GM12874 (cell line): ENCODE results near the gene CCNYL1.

Source experiments
- TF ChIP-seq, protein P1 (sequence below): IDR thresholded peaks from 2 replicates; pipeline ENCODE4 v1.5.1; 2011; ENCODE audit warnings: low read depth, mild to moderate bottlenecking, control low read depth, low read length, moderate library complexity; ENCODE audit not compliant: insufficient read depth

CCNYL1 gene

DNA sequence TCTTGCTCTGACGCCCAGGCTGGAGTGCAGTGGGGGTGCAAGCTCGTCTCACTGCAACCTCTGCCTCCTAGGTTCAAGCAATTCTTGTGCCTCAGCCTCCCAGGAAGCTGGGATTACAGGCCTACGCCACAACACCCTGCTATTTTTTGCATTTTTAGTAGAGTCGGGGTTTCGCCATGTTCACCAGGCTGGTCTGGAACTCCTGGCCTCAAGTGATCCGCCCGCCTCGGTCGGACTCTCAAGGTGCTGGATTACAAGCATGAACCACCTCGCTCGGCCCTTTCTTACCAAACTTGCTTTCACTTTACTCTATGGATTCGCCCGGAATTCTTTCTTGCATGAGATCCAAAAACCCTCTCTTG lies 61.4 kb downstream of the CCNYL1 start:
- TF ChIP-seq, protein P1, sequence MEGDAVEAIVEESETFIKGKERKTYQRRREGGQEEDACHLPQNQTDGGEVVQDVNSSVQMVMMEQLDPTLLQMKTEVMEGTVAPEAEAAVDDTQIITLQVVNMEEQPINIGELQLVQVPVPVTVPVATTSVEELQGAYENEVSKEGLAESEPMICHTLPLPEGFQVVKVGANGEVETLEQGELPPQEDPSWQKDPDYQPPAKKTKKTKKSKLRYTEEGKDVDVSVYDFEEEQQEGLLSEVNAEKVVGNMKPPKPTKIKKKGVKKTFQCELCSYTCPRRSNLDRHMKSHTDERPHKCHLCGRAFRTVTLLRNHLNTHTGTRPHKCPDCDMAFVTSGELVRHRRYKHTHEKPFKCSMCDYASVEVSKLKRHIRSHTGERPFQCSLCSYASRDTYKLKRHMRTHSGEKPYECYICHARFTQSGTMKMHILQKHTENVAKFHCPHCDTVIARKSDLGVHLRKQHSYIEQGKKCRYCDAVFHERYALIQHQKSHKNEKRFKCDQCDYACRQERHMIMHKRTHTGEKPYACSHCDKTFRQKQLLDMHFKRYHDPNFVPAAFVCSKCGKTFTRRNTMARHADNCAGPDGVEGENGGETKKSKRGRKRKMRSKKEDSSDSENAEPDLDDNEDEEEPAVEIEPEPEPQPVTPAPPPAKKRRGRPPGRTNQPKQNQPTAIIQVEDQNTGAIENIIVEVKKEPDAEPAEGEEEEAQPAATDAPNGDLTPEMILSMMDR: no peak

DNA sequence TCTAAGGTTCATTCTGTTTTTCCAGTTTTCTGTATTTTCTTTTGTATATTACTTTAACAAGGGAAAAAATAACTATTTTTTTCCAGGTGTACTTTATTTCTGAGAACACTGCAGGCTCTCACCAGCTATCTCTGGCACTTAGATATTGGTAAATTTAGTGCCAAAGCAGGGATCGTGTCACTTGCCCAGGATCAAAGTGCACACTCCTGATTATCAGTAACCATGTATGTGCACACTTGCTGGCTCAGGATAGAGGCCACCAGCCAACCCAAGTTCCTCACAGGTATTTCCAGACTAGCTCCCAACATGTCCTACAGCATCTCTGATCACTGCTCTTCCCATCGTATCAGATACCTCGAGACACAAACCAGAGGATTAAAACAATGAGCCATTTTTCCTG lies 64.0 kb downstream of the CCNYL1 start:
- TF ChIP-seq, protein P1: no peak

DNA sequence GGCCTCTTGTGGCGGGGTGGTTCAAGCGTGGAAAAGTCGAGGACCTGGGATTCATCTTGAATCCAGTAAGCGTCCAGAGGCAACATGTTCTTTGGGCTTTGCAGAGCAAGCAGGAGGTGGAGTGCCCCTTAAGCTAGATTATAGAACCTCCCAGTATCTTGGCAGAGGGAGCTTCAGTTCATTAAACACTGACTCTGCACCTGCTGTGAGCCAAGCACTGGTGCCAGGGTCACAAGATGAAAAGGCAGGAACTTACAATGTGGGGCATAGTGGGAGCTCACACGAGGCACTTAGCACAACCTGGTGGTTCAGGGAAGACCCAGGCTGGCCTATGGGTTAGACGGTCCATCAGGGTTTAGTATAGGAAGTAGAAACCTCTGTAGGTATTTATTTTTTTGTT lies 65.7 kb downstream of the CCNYL1 start:
- TF ChIP-seq, protein P1: no peak

DNA sequence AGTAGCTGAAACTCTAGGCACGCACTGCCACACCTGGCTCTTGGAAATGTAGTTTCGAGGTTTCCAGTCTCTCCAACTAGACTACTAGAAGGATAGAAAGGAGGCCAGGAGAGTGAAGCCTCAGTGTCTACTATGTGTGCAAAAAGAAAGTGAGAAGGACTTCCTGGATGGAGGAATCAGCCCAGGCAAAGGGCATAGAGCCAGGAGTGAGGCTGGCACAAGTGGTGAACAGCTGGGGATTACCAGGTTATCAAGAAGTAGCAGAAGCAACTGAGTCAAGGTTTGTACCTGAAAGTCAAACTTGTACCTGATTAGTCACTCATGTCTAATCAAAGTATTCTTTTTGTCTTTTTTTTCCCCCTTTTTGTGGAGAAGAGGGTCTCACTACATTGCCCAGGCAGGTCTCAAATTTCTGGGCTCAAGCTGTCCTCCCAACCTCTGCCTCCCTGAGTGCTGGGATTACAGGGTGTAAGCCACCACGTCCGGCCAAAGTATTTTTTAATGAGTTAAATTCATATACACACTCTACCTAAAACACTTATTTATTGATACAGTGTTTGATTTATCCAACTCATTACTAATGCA lies 67.0 kb downstream of the CCNYL1 start:
- TF ChIP-seq, protein P1: no peak

DNA sequence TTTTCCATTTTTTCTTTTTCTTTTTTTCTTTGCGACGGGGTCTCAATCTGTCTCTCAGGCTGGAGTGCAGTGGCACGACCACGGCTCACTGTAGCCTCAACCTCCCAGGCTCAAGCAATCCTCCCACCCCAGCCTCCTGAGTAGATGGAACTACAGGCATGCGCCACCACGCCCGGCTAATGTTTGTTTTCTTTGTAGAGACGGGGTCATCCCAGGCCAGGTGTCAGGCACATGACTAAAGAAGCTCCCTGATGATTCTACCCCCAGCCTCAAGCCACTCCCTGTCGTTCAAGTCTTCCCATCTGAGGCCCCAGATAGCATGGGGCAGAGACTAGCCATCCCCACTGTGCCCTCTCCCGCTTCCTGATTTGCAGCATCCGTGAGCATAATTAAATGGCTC lies 68.1 kb downstream of the CCNYL1 start:
- TF ChIP-seq, protein P1: no peak

DNA sequence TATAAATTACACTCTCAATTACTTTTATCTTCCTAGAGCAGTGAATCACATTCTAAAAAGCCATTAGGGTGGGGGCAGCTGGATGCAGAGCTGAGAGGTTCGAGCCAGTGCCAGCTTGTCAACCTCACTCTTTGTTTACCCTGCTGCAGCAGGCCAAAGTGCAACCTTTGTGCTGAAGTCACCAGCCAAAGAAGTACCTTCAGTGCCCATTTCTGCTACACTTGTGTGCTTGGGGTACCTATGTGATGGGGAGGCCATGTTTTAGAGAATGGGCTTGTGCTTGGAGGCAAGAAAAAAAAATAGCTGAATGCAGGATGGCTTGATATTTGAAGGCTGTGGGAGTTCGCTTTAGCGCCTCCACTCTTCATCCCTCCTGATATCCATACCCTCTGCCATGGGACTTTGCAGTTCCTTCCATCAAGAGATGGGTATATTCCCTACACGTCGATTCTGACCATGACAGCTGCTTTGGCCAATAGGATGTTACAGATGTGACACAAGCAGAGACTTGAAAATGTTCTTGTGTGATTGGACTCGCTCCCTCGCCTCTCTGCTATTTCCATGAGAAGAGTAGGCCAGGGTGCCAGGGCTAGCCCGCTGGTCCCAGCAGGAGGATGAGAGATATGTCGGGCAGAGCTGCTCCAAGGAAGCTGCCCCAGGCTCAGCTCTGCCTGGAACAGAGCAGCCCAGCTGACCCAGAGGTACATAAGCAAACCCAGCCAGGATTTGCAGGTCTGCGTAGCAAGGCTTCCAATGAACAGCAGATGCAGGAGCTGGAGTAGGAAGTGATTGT lies 71.0 kb downstream of the CCNYL1 start:
- TF ChIP-seq, protein P1: no peak

DNA sequence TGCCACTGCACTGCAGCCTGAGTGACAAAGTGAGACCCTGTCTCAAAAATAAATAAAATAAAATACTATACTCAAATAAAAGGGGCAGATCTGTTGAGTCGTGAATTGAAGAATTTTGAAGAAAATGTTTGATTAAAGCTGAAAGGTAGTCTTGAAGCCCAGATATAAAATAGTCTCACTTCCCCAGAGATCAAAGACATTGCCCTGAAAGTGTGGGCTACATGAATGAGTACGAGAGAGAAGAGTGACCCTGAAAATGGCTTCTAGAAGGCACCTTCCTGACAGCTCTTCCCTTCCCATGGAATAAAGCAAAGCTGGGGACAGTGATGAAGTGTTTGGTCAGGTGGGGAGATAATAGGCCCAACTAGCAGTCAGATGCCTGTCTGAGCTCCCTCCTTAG lies 72.1 kb downstream of the CCNYL1 start:
- TF ChIP-seq, protein P1: no peak
